Right renal cortex interstitium (tissue), 3 donors: ENCODE data around the gene ZNF785. TPM values are rescaled to one million over a fixed set of nuclear protein-coding genes. Genes with fewer than 3 reads are reported as not detected.

Experiments
- DNase-seq, 3 donors: peaks; one replicate each; pipeline ENCODE4 v3.0.0-alpha.2; 2013; ENCODE audit warnings: low read depth in 3 of 3, low spot score in 2 of 3
- polyA plus RNA-seq, 3 donors: library from polyadenylated mRNA; unstranded; fragments of 120-200 nt; gene quantifications; one replicate each; pipeline ENCODE4 v1.2.1, GENCODE V29; 2013; ENCODE audit not compliant: insufficient read length in 3 of 3

Gene ZNF785
- polyA plus RNA-seq, 3 donors, result 17.0 to 18.5 (median 17.9) TPM

DNA sequence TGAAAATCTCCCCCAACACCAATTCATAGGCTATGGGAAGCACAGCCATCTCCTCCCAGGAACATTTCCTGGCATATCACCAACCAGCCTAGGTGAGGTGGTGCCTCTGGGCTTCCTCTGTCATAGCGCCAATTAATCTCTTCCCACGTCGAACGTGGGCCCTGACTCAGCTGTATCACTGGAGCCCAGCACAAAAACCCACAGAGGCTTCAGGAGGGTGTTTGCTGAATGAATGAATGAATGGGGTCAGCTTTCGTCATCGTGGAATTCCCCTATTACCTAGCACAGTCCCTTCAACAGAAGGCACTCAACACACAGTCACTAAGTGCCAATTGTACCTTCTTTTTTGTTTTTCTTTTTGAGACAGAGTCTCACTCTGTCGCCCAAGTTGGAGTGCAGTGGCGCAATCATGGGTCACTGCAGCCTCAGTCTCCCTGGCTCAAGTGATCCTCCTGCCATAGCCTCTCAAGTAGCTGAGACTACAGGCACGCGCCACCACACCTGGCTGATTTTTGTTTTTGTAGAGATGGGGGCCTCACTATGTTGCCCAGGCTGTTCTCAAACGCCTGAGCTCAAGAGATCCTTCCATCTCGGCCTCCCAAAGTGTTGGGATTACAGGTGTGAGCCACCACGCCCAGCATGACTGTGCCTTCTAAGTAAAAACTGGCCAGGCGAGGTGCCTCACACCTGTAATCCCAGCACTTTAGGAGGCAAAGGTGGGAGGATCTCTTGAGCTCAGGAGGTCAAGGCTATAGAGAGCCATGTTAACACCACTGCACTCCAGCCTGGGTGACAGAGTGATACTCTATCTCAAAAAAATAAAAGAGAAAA is 18.1 kb downstream of the ZNF785 start:
- no peak for DNase-seq

GRCh38 chr16:30566531-30566930 is 19.0 kb downstream of the ZNF785 start:
- no peak for DNase-seq

DNA sequence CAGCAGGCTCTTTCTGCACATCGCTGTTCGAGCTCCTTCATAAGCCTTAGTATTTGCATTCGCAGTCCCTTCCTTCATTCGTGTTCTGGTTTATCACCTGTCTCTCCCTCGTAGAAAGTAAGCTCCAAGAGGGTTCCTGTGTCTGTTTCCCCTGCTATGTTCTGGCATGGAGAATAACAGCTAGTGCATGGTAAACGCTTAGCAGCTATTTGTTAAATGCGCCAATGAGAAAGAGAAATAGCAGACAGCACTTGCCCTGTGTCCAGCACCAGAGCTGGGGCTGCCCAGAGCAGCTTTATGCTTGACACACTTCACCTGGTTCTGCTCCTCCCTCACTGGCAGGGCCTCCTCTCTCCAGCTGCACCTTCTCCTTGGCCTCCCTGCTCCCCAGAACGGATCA is 19.5 kb downstream of the ZNF785 start:
- no peak for DNase-seq

- no peak for DNase-seq
Observed at GRCh38 chr16:30565526-30565925, 20.0 kb downstream of the ZNF785 start.

DNA sequence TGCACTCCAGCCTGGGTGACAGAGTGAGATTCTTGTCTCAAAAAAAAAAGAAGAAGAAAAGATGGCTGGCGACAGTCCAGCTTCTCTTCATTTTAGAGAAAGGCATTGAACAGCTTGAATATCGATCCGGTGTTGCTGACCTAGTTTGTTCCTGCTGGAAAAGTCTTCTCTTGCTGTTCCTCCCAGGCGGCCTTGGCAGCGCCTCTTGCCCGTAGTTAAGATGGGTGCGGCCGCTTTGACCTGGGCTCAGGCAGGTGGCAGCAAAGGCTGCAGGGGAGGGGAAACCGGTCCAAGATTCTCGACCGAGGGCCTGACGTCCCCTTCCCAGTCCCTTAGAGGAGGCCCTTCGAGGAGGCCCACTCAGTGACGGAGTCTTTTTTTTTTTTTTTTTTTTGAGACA is 23.5 kb downstream of the ZNF785 start:
- no peak for DNase-seq

DNA sequence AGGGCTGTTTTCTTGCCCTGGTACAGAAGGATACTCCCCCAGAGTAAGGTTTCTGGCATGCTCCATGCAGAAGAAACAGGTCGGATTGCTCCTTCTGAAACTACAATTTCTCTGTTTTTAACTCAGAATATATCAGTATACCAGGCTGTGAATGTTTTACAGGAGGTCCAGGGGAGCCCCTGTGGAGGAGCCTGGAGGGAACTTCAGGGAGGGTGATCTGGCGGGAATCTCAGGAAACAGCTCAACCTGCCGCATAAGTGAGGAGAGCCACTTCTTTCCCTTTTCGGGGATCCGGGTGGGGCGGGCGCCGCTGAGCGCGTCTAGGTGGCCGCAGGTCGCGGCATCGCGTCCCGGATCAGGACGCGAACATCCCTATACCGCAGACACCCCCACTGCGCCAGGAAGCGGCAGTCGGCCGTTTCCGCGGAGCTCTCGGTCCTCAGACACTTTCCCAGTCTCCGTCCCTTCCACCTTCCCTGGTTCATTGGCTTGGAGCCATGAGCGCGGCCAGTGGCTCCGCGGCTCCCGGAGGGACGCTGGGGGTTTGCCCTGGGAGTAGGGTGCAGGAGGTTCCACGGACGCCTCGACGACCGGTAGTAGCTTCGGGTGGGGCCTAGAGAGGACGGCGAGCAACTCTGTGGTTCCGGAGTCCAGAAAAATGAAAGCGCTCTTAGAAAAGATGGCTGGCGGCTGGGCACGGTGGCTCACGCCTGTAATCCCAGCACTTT is 24.2 kb downstream of the ZNF785 start:
- DNase-seq, result no peak

DNA sequence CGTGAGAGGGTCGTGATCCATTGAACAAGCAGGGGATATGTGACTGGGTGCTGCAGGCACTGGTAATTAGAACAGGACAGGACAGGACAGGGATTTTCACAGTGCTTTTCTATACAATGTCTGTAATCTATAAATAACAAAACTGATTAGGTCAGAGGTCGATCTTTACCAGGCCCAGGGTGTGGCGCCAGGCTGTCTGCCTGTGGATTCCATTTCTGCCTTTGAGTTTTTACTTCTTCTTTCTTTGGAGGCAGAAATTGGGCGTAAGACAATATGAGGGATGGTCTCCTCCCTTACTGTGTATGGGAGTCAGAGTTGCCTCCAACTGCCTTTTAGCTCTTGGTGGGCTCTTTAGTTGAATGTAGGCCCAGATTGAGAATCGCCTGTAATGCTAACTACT is 25.8 kb downstream of the ZNF785 start:
- DNase-seq, result no peak

GRCh38 chr16:30558789-30559377 is 26.6 kb downstream of the ZNF785 start:
- DNase-seq, result no peak

DNA sequence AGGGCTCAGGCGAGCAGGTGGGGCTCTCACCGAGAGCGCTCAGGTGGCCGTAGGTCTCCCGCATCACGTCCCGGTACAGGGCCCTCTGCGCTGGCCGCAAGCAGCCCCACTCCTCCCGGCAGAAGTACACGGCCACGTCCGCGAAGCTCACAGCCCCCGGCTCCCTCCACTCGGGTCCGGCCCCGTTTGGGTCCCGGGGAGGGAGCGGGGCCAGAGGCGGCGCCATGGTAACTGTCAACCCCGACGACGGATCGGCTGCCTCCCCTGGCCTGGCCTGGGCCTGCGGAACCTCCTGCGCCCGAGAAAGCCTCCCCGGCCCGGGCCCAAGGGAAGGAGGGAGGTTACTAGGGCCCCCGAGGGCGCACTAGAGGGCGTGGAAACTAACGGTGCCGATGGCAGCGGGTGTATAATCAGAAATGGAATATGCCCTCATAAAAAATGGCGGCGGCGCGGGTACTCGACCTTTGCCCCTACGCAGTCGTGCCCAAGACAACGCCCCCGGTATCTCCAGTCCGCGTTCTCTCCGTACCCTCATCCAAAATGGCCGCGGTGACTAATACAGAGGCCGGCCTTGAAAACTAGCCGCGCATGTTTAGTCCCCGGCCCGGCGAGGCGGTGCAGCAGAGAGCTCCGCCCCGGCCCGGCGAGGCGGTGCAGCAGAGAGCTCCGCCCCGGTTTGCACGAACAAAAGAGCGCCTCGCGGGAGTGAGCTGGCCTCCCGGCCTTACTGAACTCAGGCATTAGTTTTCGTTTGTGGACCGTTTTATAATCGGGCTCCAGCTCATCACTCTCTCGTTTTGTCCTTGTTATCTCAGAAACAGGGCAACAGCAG is 27.3 kb downstream of the ZNF785 start, which contains the start of gene ZNF764:
Gene ZNF764, minus strand, starts transcription at position 418 of the 832 bp plus-strand sequence. Its CDS starts 192 bp downstream, at position 226.
- peak; percentile 77 to 92 (median 92) for DNase-seq

- DNase-seq, result no peak
Observed at GRCh38 chr16:30557707-30557956, 27.9 kb downstream of the ZNF785 start.

DNA sequence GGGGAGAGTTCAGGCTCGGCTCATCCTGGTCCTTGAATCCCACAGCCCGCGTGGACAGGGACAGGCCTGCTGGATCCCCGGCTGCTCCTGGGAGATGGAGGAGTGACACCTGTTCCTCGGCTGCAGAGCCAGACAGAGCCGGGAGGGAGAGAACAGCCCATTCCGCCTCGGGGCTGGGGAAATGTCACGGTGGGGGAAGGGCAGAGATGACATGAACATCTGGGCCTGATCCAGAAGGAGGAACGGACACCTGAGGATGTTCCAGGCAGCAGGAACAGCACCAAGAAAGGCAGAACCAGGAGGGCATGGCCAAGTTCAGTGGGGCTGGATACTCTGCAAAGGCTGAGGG is 29.4 kb downstream of the ZNF785 start:
- no peak for DNase-seq

DNA sequence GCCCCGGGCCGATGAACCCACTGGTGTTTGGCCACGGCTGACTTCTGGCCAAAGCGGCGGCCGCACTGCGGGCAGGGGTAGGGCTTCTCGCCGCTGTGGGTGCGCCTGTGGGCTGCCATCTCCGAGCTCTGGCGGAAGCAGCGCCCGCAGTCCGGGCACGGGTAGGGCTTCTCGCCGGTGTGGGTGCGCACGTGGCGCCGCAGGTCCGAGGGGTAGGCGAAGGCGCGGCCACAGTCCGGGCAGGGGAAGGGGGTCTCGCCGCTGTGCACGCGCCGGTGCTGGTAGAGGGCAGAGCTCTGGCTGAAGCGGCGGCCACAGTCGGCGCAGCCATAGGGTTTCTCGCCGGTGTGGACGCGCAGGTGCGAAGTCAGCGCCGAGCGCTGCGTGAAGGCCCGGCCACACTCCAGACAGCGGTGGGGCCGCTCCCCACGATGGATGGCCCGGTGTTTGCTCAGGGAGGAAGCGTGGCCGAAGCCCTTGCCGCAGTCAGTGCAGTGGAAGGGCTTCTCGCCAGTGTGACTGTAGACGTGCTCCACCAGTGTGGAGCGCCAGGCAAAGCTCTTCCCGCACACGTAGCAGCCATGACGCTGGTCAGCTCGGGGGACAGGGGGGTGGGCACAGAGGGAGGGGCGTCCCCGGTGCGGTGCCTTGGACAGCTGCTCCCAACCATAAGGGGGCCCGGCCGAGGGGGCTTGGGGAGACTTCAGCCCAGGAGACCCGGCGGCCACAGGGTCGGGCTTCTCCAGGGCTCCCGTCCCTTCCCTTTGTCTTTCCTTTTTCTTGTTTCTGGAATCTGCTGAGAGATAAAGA is 30.0 kb downstream of the ZNF785 start:
- DNase-seq, result no peak

DNA sequence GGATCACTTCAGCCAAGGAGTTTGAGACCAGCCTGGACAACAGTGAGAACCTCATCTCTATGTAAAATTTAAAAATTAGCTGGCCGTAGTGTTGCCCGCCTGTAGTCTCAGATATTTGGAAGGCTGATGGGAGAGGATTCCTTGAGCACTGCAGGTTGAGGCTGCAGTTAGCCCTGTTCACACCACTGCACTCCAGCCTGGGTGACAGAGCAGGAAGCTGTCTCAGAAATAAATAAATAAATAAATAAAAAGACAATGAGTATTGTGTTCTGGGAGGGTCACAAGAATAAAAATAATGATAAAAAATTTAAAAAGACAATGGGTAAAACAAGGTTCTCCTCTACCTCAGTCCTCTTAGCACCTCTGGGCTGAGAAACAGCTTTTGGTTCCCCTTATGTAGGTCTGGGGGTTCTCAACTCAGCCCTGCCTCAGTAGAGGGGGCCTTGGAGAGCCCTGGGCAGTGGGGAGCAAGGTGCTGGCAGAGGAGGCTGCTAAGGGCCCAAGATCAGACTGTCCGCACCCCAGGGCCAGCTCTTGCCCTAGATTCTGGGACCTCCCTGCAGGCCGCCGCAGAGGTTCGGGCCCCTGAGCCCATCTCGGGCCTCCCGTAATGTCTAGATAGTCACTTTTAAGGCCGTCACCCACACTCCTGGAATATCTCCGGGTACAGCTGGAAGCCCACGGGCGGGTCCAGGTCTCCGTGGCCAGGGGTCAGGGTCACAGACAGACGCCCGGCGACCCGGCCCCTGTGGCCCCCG is 30.8 kb downstream of the ZNF785 start:
- no peak for DNase-seq

DNA sequence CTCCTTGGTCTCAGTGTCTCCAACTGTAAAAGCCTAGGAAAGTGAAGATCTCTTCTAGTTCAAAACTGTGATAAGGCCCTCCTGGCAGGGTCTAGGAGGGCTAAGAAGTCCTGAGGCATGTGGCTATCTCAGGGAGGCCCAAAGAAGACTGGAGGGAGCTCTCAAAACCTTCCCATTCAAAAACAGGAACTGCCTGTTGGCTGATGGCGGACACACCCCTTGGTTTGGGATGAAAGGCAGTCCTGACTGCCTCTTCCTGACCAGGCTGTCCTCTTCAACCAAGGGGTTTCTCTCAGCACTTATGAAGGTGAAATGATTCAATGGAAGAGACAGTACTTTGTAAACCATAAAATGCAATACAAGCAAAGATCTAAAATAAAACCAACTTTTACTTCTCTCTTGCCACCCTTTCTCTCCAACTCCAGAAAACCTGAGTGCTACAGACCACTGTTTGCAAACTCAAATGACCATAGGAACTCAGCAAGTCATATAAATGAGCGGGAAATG is 32.1 kb downstream of the ZNF785 start:
- DNase-seq, result no peak

DNA sequence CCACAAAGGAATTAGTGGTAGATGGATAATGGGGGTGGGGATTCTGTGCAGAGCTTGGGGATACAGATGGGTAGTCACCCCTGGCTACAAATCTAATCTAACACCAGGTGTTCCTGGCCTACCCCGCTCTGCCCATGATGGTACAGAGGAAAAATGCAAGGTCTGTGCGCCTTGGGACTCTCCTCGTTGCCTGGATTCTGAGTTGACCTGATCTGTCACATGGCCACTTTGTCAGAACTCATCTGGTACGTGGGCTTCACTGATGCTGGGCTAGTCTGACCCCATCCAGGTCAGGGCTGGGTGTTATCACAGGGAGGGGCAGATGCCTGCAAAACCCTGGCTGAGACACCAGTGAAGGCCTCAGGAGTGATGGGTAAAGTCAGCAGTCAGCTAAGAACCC is 32.5 kb downstream of the ZNF785 start:
- DNase-seq, result no peak

DNA sequence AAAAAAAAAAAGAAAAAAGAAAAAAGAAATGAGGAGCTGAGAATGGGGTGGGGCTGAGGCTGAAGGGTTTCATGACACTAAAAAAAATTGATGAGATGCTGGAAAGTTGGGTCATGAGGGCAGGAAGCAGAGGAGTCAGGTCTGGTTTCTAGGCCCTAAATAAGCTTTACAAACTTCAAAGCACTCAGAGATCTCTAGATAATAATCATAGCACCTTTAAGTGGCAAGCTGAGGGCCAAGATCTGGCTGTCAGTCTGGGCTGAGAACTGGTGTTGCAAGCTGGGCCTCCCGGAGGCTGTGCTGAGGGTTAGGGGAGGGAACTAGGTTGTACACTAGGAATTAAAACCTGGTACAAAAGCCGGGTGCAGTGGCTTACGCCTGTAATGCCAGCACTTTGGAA is 33.7 kb downstream of the ZNF785 start:
- no peak for DNase-seq

DNA sequence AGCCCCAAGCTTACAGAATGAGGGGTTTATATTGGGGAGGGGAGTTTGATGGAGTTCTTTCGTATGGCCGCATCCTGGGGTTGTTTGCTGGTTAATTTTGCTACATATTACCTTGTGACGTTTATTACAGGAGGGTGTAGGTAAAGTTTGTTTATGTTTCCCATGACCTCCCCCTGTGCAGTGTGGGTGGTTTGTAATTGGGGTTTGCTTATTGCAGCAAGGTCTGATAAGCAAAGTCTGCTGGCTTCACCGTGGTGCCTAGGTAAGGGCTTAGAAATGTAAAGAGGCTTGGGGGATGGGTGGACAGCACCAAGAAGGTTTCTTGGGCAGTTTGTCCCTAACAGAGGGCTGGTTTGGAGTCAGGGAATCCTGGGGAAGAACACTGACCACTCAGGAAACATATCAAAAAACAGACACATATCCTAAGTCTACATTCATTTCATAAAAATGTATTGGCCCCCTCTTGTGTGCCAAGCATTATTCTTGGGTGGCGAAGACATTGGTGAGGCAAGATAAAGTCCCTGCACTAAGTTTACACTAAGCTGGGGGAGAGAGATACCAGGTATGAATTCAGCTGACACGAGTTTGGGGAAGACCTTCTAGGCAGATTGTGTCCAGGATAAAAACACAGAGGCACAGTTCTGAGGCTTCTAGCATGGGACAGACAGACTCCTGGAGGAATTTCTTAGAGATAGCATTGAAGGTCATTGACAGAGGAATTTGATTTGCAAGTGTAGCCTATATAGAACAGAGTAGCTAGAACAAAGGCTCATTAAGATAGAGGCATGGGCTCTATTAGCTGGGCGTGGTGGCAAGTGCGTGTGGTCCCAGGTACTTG is 36.9 kb downstream of the ZNF785 start:
- DNase-seq, result no peak

DNA sequence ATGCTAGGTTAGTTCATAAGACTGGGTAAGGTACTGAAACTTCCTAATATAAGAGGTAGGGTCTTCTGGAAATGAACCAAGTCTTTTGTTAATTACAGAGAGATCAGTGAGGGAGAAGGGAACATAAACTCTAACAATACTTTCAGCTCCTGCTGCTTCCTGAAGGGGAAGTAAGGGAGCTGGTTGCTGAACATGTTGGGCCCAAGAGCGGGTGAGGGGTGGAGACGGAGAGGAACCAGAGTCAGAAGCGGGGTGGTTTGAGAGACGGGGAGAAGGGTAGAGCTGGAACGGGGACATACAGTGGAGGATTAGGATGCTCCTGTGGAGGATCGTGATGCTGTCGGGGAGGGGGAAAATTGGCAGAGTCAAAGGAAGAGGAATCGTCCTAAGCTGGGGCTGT is 39.4 kb downstream of the ZNF785 start:
- DNase-seq, result no peak

DNA sequence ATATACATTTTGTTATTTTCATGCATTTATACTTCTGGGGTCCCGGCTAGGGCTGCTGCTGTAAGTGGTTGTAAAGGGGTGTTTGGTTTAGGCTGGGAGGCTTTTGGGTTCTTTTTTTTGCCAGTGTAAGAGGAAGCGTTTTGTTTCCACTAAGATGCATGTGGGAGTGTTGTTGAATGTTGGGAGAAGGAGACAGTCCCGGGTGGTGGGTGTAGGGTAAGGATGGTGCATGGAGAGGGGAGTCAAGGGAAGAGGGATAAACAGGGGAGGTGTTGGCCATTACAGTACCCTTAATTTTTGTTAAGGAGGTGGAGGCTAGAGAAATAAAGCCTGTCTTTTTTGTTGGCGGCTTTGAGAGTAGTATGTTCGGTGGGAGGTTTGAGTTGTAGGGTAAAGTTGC is 42.4 kb downstream of the ZNF785 start:
- DNase-seq, result no peak
